ENCODE data around the gene TICAM2.

The TICAM2 gene

GRCh38 chr5:115568668-115569067 is 33.6 kb downstream of the TICAM2 start:
- DNase-seq (ENCODE audit: low read depth, low spot score): no peak

GRCh38 chr5:115565233-115565632 is 37.0 kb downstream of the TICAM2 start:
- DNase-seq (ENCODE audit: low read depth, low spot score): no peak

DNA sequence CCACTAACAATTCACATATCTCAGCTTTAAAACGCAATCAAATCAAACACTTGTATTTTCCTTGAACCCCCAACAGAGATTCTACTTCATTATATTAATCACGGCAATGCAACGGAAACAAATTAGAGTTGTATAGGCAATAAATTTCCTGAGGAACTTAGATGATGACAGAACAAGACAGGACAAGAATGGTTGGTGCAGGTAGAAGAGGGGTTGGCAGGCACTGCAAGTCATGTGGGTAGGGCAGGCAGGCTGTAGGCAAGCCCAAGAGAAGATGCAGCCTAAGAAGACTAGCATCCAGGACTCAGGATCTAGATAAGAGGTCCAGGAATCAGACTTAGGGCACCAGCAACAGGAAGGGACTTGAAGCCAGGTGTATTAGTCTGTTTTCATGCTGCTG is 41.1 kb downstream of the TICAM2 start:
- no peak for DNase-seq (ENCODE audit: low read depth, low spot score)

DNA sequence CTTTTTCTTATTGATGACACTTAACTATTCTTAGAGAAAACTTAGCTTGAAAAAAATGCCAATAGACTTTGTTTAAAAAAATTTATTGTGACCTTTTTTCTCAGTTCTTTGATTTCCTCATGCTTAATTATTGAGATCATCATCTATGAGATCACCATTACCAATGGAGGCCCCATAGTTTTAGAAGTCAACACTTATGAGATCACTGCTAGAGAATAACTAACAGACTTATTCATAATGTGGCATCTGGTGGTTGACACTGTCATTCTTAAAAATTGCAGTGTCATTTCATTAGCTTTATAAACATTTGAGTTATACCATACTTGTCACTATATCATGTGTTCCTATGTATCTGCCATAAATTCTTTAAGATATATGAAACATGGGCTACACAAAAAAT is 42.8 kb downstream of the TICAM2 start:
- no peak for DNase-seq (ENCODE audit: low read depth, low spot score)

DNA sequence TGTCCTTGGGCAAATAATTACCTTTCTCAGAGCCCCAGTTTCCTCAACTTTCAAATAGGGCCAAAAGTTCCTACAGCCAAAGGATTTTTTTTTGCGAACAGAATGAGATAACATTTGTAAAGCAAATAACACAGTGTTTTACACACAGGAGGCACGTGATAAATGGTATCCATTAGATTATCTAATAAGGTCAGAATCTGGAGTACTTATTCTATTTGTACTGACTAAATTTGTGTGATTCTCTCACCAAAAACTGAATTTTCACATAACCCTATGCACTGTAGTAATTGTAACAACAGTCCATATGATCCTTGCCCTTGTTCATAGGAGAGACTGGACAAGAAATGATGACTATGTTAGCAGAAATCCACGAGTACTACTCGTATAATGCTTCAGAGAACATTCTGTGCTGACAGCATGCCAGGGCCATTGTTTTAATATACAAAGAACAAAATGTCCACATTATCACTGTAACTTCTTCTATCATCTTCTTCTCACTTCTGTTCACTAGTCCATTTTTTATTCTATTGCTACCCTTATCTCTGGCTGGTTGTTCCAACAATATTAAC is 43.8 kb downstream of the TICAM2 start:
- DNase-seq (ENCODE audit: low read depth, low spot score): no peak

- no peak for DNase-seq (ENCODE audit: low read depth, low spot score)
These were observed 44.5 kb downstream of the TICAM2 start for GRCh38 chr5:115557667-115558387.

DNA sequence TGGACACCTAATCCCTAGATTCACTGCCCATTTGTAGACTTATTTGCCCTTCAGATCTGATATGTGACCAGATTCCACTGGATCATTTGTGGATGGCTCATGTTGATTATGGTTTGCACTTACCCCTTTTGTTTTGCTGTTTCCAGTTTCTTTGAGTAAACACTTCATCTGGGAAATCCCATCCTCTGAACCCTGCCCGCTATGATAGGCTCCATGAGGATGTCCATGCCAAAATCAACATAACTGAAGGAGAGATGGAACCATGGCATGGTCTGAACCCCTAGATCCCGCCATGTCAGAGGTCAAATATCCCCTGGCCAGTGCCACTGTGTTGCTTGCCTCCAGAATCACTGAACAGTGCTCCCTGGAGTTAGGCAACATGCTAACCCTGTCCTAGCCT is 46.0 kb downstream of the TICAM2 start:
- no peak for DNase-seq (ENCODE audit: low read depth, low spot score)

GRCh38 chr5:115555084-115555633 is 47.1 kb downstream of the TICAM2 start:
- DNase-seq (ENCODE audit: low read depth, low spot score): no peak

DNA sequence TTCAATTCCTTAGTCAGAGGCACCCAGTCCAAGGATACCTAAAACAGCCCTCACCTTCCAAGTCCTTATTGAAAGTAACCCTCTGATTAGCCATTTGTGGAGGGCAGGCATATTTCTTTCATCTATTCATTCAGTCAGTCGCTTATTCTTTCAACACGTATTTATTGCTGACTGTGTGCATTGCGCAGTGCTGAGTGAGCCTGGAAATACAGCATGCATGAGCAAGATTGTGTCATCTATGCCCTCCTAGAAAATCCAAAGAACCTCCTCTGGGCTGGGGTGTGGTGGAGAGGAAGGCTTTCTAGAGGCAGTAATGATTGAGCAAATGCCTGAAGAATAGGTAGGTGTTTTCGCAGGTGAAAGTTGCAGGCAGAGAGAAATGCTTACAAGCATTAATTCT is 49.2 kb downstream of the TICAM2 start:
- DNase-seq (ENCODE audit: low read depth, low spot score): no peak

GRCh38 chr5:115551415-115551814 is 50.9 kb downstream of the TICAM2 start:
- no peak for DNase-seq (ENCODE audit: low read depth, low spot score)

GRCh38 chr5:115549154-115549553 is 53.1 kb downstream of the TICAM2 start:
- peak; percentile 62 for DNase-seq (ENCODE audit: low read depth, low spot score)

GRCh38 chr5:115548683-115549082 is 53.6 kb downstream of the TICAM2 start:
- no peak for DNase-seq (ENCODE audit: low read depth, low spot score)

GRCh38 chr5:115545351-115545882 is 56.9 kb downstream of the TICAM2 start:
- DNase-seq (ENCODE audit: low read depth, low spot score): no peak

GRCh38 chr5:115544436-115545350 is 57.6 kb downstream of the TICAM2 start, which contains the start of gene FEM1C:
FEM1C (minus strand) TSS chr5:115544775; CDS start chr5:115543493, 1,282 bp downstream.
- DNase-seq (ENCODE audit: low read depth, low spot score): peak; percentile 96

- no peak for DNase-seq (ENCODE audit: low read depth, low spot score)
These were observed 58.2 kb downstream of the TICAM2 start for GRCh38 chr5:115544043-115544435.

DNA sequence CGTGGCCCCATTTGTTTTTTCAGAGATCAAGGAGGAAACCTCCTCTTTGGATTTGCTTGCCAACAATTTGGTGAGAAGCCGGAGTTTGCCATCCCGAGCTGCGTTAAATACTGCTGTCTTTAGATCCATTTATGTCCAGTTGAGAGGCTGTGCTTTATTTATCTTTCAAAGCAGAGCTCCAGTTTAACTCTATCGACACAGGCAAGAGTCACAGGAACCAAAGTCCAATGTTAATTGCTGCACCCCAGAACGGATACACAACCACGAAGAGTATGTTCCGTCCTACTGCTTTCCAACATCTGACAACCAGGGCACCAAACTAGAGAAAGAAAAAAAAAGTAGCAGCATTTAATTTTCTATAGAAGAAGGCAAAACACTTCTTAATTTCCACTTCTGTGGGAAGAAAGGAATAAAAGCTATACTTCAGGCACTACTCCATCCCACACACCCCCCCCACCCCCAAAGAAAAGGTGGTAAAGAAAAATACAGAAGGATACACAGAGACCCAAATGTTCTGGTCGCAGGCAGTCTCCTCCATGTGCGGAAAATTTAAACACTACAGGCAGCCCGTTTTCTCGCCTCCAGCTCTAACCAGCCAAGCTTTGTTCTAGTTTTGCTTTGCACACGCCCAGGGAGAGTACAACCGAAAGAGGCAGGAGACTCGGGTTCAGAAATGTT is 58.8 kb downstream of the TICAM2 start:
- DNase-seq (ENCODE audit: low read depth, low spot score): peak; percentile 71

DNA sequence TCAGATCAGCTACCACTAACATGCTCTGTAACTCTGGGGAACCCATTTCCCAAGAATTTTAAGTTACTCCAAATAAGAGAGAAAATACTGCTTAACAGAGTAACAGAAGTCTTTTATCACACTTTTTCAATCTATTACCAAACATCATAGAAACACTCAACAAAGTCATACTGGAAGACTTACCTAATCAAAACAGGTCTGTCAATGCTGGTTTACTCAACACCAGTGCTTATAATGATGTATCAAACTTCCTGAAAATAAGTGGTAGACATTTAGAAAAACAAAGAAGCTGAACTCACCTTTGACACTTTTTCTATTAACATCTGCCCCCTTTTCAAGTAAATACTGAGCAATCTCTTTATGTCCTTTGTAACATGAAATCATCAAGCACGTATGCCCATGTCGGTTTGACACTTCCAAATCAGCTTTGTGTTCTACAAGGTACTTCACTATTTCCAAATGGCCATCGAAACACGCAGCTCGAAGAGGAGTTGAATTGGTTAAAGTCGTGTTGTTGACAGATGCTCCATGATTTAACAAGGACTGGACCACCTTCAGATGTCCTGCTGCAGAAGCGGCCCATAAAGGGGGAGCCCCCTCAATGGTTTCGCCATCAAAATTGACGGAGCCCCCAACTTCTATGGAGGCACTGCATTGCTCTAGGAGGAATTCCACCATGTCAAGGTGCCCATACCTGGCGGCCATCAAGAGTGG is 59.5 kb downstream of the TICAM2 start:
- DNase-seq (ENCODE audit: low read depth, low spot score): no peak

GRCh38 chr5:115542086-115542485 is 60.2 kb downstream of the TICAM2 start:
- DNase-seq (ENCODE audit: low read depth, low spot score): no peak

DNA sequence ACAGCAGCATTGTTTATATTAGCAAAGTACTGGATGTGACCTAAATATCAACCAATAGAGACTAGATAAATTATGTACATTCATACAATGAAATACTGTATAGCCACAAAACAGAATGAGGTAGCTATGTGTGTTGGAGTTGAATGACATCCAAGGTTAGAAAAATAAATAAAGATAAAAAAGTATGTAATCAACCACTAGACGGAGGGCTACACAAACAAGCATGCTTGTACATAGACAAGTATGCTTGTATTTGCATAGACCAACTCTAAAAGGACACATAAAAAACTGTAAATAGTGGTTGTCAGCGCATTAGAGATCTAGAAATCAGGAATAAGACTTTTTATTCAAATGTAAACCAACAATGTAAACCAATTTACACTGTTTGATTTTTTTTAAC is 60.7 kb downstream of the TICAM2 start:
- DNase-seq (ENCODE audit: low read depth, low spot score): no peak

DNA sequence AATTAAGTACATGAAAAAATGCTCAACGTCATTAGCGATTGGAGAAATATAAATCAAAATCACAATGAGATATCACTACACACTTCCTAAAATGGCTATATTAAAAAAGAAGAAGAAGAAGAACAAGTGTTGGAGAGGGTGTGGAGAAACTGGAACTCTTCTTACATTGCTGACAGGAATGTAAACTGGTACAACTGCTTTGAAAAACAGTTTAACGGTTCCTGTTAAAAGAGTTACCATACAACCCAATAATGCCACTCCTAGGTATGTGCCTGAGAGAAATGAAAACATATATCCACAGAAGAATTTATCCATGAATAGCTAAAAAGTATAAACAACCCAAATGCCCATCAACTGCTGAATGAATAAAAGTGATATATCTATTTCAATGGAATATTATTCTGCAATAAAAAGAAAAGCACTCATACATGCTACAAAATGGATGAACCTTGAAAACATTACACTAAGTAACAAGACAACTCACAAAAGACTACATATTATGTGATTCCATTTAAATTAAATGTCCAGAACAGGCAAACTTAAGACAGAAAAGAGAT is 66.7 kb downstream of the TICAM2 start:
- no peak for DNase-seq (ENCODE audit: low read depth, low spot score)
